SK-N-SH (cell line): ENCODE measurements around the gene SMIM29. TPM values are rescaled to one million over a fixed set of nuclear protein-coding genes. Genes with fewer than 3 reads are reported as not detected.

Experiments
- CTCF ChIA-PET: fragments of 300-600, 350-600 bp; formaldehyde crosslinking; extraction: SDS; loops from one replicate; lab custom pipeline; 2021; lab: Yijun Ruan, JAX
- POLR2A ChIA-PET: fragments of 350-600 bp; sonication (Branson Sonifier 250); formaldehyde crosslinking; extraction: SDS; loops from one replicate; lab custom pipeline; 2020; ENCODE audit warnings: antibody characterized with exemption, inconsistent platforms; lab: Yijun Ruan, JAX
- DNase-seq: peaks from one replicate; pipeline ENCODE4 v3.0.0; 2012
- H2AFZ ChIP-seq: fragments of 200-600 bp; sonication (generic); 2 replicates; pipeline ENCODE4 v1.8.1; 2016; ENCODE audit warnings: antibody characterized with exemption, mild to moderate bottlenecking, low read depth
- H3F3A ChIP-seq: fragments of 200-600 bp; sonication (generic); replicated peaks from 2 replicates; pipeline ENCODE3; 2016; ENCODE audit warnings: antibody characterized with exemption, mild to moderate bottlenecking; ENCODE audit not compliant: insufficient read depth
- H3K27ac ChIP-seq, 2 experiments: fragments of 200-500 bp in 1 of 2; fragments of 200-600 bp in 1 of 2; sonication (Bioruptor generic) in 1 of 2; sonication (generic), shearing (Covaris generic) in 1 of 2; 2 replicates each; pipeline versions ENCODE4 v1.5.1 to v1.6.1; 2014 to 2016; ENCODE audit warnings: low read depth in 2 of 2, inconsistent platforms in 1 of 2, low read length in 1 of 2, mild to moderate bottlenecking in 1 of 2, mixed read lengths in 1 of 2
- H3K27me3 ChIP-seq: fragments of 200-600 bp; sonication (generic), shearing (Covaris generic); 2 replicates; pipeline ENCODE4 v1.6.1; 2016; ENCODE audit warnings: mixed run types; ENCODE audit not compliant: insufficient read depth
- H3K36me3 ChIP-seq, 2 experiments: fragments of 200-500 bp in 1 of 2; fragments of 200-600 bp in 1 of 2; sonication (Bioruptor generic) in 1 of 2; sonication (generic) in 1 of 2; replicated peaks in 1 of 2; 2 replicates each; pipeline versions ENCODE3 to v1.5.1; 2014 to 2016; ENCODE audit warnings: low read length in 1 of 2, mild to moderate bottlenecking in 1 of 2; ENCODE audit not compliant: insufficient read depth in 2 of 2, control insufficient read depth in 1 of 2
- H3K4me1 ChIP-seq, 2 experiments: fragments of 200-500 bp in 1 of 2; fragments of 200-600 bp in 1 of 2; sonication (Bioruptor generic) in 1 of 2; sonication (generic), shearing (Covaris generic) in 1 of 2; 2 replicates each; pipeline versions ENCODE4 v1.5.1 to v1.6.1; 2014 to 2016; ENCODE audit warnings: low read depth in 1 of 2, low read length in 1 of 2, mixed run types in 1 of 2; ENCODE audit not compliant: insufficient read depth in 2 of 2, control insufficient read depth in 1 of 2
- H3K4me2 ChIP-seq: fragments of 200-600 bp; sonication (generic), shearing (Covaris generic); 2 replicates; pipeline ENCODE4 v1.6.1; 2017; ENCODE audit warnings: mixed run types
- H3K4me3 ChIP-seq, 2 experiments: fragments of 200-500 bp in 1 of 2; fragments of 200-600 bp in 1 of 2; sonication (Bioruptor generic) in 1 of 2; sonication (generic), shearing (Covaris generic) in 1 of 2; 2 replicates each; pipeline versions ENCODE4 v1.5.1 to v1.8.1; 2014 to 2016; ENCODE audit warnings: low read depth in 2 of 2, inconsistent platforms in 1 of 2, low read length in 1 of 2, mild to moderate bottlenecking in 1 of 2, mixed read lengths in 1 of 2, moderate library complexity in 1 of 2
- H3K79me2 ChIP-seq: fragments of 200-600 bp; sonication (generic); 2 replicates; pipeline ENCODE4 v1.8.1; 2017; ENCODE audit warnings: mild to moderate bottlenecking; ENCODE audit not compliant: insufficient read depth
- H3K9ac ChIP-seq: fragments of 200-600 bp; sonication (generic); 2 replicates; pipeline ENCODE4 v1.6.1; 2017; ENCODE audit warnings: mixed run types
- H3K9me2 ChIP-seq: fragments of 200-600 bp; sonication (generic); 2 replicates; pipeline ENCODE4 v1.6.1; 2017; ENCODE audit warnings: mixed run types
- H3K9me3 ChIP-seq: fragments of 200-600 bp; sonication (generic); 2 replicates; pipeline ENCODE4 v1.6.1; 2017; ENCODE audit warnings: mixed run types, mild to moderate bottlenecking, moderate library complexity
- H4K20me1 ChIP-seq: fragments of 200-600 bp; sonication (generic); 2 replicates; pipeline ENCODE4 v1.6.1; 2017; ENCODE audit warnings: mild to moderate bottlenecking, mixed run types; ENCODE audit not compliant: insufficient read depth
- CHD2 ChIP-seq: fragments of 150-350 bp; IDR thresholded peaks from 2 replicates; pipeline ENCODE4 v1.6.1; 2018; ENCODE audit warnings: low read length; ENCODE audit not compliant: partially characterized antibody
- ELF1 ChIP-seq: IDR thresholded peaks from 2 replicates; pipeline ENCODE4 v1.4.0; 2012
- FOSL2 ChIP-seq: IDR thresholded peaks from 2 replicates; pipeline ENCODE4 v1.4.0; 2012; ENCODE audit warnings: low read depth, mild to moderate bottlenecking, moderate library complexity, borderline replicate concordance
- FOXM1 ChIP-seq: IDR thresholded peaks from 2 replicates; pipeline ENCODE4 v1.4.0; 2012; ENCODE audit warnings: low read depth, mild to moderate bottlenecking
- MEF2A ChIP-seq: IDR thresholded peaks from 2 replicates; pipeline ENCODE4 v1.4.0; 2012; ENCODE audit warnings: low read depth, borderline replicate concordance
- MXI1 ChIP-seq: IDR thresholded peaks from 2 replicates; pipeline ENCODE4 v1.6.1; 2012; ENCODE audit warnings: mild to moderate bottlenecking, low read depth, low read length, improper control_type of control experiment
- POLR2AphosphoS5 ChIP-seq: IDR thresholded peaks from 2 replicates; pipeline ENCODE4 v1.6.1; 2012; ENCODE audit warnings: low read depth, low read length
- RAD21 ChIP-seq: IDR thresholded peaks from 2 replicates; pipeline ENCODE4 v1.6.1; 2012; ENCODE audit warnings: mild to moderate bottlenecking, low read length
- RCOR1 ChIP-seq: fragments of 150-350 bp; IDR thresholded peaks from 2 replicates; pipeline ENCODE4 v1.6.1; 2017; ENCODE audit warnings: antibody characterized with exemption, low read length
- RFX5 ChIP-seq: IDR thresholded peaks from 2 replicates; pipeline ENCODE4 v1.6.1; 2012; ENCODE audit warnings: mild to moderate bottlenecking, improper control_type of control experiment, low read length
- SMC3 ChIP-seq: IDR thresholded peaks from 2 replicates; pipeline ENCODE4 v1.6.1; 2012; ENCODE audit warnings: low read depth, low read length, improper control_type of control experiment
- TAF1 ChIP-seq: IDR thresholded peaks from 2 replicates; pipeline ENCODE4 v1.6.1; 2012; ENCODE audit warnings: low read depth, mild to moderate bottlenecking, low read length, moderate library complexity, borderline replicate concordance
- TCF12 ChIP-seq: IDR thresholded peaks from 2 replicates; pipeline ENCODE4 v1.4.0; 2012
- TEAD4 ChIP-seq: IDR thresholded peaks from 2 replicates; pipeline ENCODE4 v1.4.0; 2012; ENCODE audit warnings: mild to moderate bottlenecking, borderline replicate concordance; ENCODE audit not compliant: insufficient read depth
- USF1 ChIP-seq: IDR thresholded peaks from 2 replicates; pipeline ENCODE4 v1.4.0; 2012; ENCODE audit warnings: low read depth, borderline replicate concordance
- WGBS: methylation state at CpG from one replicate; pipeline ENCODE4 v1.1.6; 2017; ENCODE audit warnings: low lambda C conversion rate; 5-methylcytosine and 5-hydroxymethylcytosine counted together
- polyA plus RNA-seq, 3 experiments: library from polyadenylated mRNA; depleted of rRNA; stranded (reverse); fragments of >200 nt; gene quantifications; 2 replicates each; pipeline ENCODE4 v1.2.3, GENCODE V29; 2012
- TF ChIP-seq, protein P1 (sequence below): IDR thresholded peaks from 2 replicates; pipeline ENCODE4 v1.4.0; 2012; ENCODE audit warnings: low read depth, borderline replicate concordance
- TF ChIP-seq, protein P2 (sequence below): fragments of 200-600 bp; sonication (generic); IDR thresholded peaks from 2 replicates; pipeline ENCODE4 v1.6.1; 2017; ENCODE audit warnings: antibody characterized with exemption, mild to moderate bottlenecking, moderate library complexity
- TF ChIP-seq, protein P3 (sequence below): IDR thresholded peaks from 2 replicates; pipeline ENCODE4 v1.4.0; 2012; ENCODE audit warnings: low read depth

Gene SMIM29
- polyA plus RNA-seq, 1 of the 3 experiments (the other 2 are of a cell fraction), result 50.2 TPM

- no peak overlapping the region for H2AFZ ChIP-seq
- H3K27ac ChIP-seq, result no peak overlapping the region
- TF ChIP-seq MEF2A, result no peak
- TF ChIP-seq TEAD4, result no peak
- TF ChIP-seq USF1, result no peak
- TF ChIP-seq RFX5, result no peak
- TF ChIP-seq TAF1, result no peak
- no peak for TF ChIP-seq MXI1
- TF ChIP-seq SMC3, result no peak
- TF ChIP-seq, protein P1, sequence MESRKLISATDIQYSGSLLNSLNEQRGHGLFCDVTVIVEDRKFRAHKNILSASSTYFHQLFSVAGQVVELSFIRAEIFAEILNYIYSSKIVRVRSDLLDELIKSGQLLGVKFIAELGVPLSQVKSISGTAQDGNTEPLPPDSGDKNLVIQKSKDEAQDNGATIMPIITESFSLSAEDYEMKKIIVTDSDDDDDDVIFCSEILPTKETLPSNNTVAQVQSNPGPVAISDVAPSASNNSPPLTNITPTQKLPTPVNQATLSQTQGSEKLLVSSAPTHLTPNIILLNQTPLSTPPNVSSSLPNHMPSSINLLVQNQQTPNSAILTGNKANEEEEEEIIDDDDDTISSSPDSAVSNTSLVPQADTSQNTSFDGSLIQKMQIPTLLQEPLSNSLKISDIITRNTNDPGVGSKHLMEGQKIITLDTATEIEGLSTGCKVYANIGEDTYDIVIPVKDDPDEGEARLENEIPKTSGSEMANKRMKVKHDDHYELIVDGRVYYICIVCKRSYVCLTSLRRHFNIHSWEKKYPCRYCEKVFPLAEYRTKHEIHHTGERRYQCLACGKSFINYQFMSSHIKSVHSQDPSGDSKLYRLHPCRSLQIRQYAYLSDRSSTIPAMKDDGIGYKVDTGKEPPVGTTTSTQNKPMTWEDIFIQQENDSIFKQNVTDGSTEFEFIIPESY, result no peak
- TF ChIP-seq, protein P2, sequence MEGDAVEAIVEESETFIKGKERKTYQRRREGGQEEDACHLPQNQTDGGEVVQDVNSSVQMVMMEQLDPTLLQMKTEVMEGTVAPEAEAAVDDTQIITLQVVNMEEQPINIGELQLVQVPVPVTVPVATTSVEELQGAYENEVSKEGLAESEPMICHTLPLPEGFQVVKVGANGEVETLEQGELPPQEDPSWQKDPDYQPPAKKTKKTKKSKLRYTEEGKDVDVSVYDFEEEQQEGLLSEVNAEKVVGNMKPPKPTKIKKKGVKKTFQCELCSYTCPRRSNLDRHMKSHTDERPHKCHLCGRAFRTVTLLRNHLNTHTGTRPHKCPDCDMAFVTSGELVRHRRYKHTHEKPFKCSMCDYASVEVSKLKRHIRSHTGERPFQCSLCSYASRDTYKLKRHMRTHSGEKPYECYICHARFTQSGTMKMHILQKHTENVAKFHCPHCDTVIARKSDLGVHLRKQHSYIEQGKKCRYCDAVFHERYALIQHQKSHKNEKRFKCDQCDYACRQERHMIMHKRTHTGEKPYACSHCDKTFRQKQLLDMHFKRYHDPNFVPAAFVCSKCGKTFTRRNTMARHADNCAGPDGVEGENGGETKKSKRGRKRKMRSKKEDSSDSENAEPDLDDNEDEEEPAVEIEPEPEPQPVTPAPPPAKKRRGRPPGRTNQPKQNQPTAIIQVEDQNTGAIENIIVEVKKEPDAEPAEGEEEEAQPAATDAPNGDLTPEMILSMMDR, result no peak
- TF ChIP-seq ELF1, result no peak
- TF ChIP-seq, protein P3, sequence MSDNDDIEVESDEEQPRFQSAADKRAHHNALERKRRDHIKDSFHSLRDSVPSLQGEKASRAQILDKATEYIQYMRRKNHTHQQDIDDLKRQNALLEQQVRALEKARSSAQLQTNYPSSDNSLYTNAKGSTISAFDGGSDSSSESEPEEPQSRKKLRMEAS, result no peak
- TF ChIP-seq RCOR1, result no peak
- no peak for TF ChIP-seq RAD21
- no peak for TF ChIP-seq FOXM1
- TF ChIP-seq CHD2, result no peak
- TF ChIP-seq POLR2AphosphoS5, result no peak
- TF ChIP-seq TCF12, result no peak
- TF ChIP-seq FOSL2, result no peak
- H3K4me3 ChIP-seq, result no peak overlapping the region
- no peaks in the 10 kb centered on the region for H3K9me3 ChIP-seq
- H3K27me3 ChIP-seq, result no peaks in the 10 kb centered on the region
- H3K4me2 ChIP-seq, result no peak overlapping the region
- H3K79me2 ChIP-seq, result no peaks in the 10 kb centered on the region
- H3K9ac ChIP-seq, result no peak overlapping the region
- WGBS, result 100% methylated on average over 4 of the region's 4 CpGs
- H3F3A ChIP-seq, result peaks cover 4% of the 10 kb centered on the region
- ChIA-PET CTCF (interaction anchor here (1.0 kb wide), 1 partner anchor 31 kb away, joined by 4 read pairs; the partner anchor contains the start of gene SMIM29), POLR2A (no interaction called here)
- no peak for DNase-seq
- no peaks in the 10 kb centered on the region for H3K9me2 ChIP-seq
- H3K36me3 ChIP-seq, result peaks cover 10 to 32% of the 10 kb centered on the region in 2 experiments
- peaks cover 0 to 12% of the 10 kb centered on the region in 2 experiments; a peak in 1 of 4 replicates for H3K4me1 ChIP-seq
- H4K20me1 ChIP-seq, result no peaks in the 10 kb centered on the region
These were observed 31.4 kb upstream of the SMIM29 start for GRCh38 chr6:34280216-34280615.
